ENCODE data around the gene TEX261.

DNA sequence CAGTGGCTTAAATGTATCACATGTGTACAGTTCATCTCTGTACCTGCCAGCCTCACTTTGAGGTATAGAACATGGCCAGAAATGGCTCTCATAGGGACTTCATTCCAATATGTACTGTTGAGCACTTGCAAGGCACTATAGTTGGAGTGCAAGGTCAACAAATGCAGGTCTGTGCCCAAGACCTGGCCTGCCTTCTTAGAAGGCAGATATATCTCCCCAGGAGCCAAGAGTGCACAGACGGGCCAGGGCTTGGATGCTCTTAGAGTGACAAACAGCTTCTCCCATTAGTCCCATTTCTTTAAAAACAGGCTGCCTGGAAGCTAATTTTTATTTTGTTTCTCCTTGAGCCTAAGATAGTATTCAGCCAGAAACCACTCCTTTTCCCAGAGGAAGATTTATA lies 7.3 kb downstream of the TEX261 start:
- TF ChIP-seq, protein P1, sequence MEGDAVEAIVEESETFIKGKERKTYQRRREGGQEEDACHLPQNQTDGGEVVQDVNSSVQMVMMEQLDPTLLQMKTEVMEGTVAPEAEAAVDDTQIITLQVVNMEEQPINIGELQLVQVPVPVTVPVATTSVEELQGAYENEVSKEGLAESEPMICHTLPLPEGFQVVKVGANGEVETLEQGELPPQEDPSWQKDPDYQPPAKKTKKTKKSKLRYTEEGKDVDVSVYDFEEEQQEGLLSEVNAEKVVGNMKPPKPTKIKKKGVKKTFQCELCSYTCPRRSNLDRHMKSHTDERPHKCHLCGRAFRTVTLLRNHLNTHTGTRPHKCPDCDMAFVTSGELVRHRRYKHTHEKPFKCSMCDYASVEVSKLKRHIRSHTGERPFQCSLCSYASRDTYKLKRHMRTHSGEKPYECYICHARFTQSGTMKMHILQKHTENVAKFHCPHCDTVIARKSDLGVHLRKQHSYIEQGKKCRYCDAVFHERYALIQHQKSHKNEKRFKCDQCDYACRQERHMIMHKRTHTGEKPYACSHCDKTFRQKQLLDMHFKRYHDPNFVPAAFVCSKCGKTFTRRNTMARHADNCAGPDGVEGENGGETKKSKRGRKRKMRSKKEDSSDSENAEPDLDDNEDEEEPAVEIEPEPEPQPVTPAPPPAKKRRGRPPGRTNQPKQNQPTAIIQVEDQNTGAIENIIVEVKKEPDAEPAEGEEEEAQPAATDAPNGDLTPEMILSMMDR (IDR thresholded peaks at IDR 0.05; ENCODE audit: low read length): no peak
- TF ChIP-seq EZH2phosphoT487 (IDR thresholded peaks at IDR 0.05; ENCODE audit: low read length): no peak
